Stimulated activated CD8-positive, alpha-beta memory T cell treated with anti-CD3 and anti-CD28 coated beads, Interleukin-15, amount 100 ng/mL, for 48 hours (primary cell): ENCODE measurements around the gene NRG3.

ENCODE experiments used
- DNase-seq, 2 donors: peaks; one replicate each; pipeline ENCODE4 v3.0.0-alpha.2; 2020; ENCODE audit warnings: low read depth in 2 of 2

Gene NRG3

DNA sequence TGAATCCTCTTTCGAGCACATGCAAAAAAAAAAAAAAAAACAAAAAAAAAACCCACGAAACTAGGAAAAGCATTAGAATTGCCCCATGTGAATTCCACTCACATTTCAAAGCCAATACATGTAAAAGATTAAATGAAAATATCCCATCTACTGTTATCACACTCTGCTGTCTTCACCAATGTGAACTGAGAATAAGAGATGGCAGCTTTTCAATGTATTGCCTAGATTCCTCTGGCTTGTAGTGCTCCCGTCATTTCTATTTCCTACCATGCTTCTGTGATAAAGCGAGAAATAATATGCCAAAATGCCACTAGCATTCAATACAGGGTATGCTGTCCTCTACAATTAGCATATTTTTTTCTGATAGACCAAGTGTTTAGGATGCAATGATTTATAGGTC lies 517.0 kb downstream of the NRG3 start:
- no peak for DNase-seq

GRCh38 chr10:82392533-82392932 lies 517.5 kb downstream of the NRG3 start:
- no peak for DNase-seq

- DNase-seq, result no peak
Observed at GRCh38 chr10:82394122-82394521, 519.1 kb downstream of the NRG3 start.

GRCh38 chr10:82394987-82395386 lies 520.0 kb downstream of the NRG3 start:
- no peak for DNase-seq

GRCh38 chr10:82396886-82397285 lies 521.9 kb downstream of the NRG3 start:
- no peak for DNase-seq

DNA sequence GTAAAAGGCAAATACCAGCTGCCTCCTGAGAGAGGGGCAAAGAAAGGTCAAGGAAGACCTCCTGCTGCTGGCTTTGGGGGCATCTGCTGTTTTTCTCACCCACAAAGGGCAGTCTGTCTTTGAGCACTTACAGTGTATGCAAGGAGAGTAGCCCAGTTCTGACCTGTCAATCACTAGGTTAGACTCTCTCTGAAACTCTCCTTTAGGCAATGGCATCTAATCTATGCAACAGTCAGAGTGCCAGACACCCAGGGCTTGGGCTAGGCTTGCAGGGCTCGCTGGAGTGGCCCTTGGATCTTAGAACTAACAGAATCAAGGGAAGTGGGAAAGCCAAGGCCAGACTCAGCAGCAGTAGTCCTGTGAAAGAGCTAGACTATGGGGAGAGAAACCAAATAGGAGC lies 522.9 kb downstream of the NRG3 start:
- DNase-seq, result no peak

- DNase-seq, result no peak
Observed at GRCh38 chr10:82399850-82400249, 524.9 kb downstream of the NRG3 start.

DNA sequence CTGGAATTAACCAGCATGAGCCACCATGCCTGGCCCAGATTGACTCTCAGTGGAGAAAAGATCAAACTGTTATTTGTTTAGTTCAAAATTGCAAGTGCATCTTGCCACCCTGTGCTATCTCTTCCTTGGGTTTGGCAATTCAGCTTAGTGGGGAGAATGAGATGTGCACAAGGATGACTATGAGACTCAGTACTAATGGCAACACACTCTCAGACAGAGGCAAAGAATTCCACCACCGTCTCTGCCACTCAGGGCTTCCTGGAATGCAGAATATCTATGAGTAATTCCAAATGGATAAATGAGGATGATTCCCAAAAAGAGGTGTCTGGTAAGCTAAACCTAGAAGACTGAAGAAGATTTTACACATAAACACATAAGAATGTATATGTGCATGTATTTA lies 525.8 kb downstream of the NRG3 start:
- no peak for DNase-seq

GRCh38 chr10:82402906-82403401 lies 528.0 kb downstream of the NRG3 start:
- DNase-seq, result no peak

DNA sequence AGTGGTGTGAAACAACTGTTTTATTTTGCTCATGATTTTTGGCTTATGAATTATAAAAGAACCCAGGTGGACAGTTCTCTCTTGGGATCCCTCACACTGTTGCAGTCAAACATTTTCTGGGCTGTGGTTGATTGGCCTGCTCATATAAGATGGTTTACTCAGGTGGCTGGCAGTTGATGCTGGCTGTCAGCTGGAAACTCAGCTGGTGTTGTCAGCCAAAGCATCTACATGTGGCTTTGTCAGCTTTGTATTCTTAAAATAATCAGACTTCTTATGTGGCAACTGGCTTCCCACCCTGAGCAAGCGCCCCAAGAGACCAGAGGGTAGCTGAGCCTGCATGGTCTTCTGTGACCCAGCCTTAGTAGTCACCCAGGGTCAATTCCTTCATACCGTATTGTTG lies 534.7 kb downstream of the NRG3 start:
- DNase-seq, result no peak

DNA sequence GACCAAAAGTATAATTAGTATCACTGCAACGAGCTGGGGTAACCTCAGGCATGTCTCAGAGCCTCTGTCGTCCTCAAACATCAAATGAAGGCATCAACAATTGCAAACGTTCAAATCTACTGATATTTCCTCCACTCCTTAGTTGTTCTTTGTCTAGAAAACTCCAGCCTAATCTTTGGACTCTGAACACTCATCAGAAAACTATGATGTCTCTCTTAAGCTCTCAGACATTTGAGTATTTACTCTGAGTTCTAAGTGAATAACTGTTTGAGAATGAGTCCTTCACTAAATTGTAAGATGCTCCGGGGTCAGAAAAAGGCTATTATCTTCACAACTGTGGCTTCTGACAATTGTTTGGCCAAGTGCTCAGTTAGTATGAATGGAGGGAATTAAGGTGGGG lies 536.4 kb downstream of the NRG3 start:
- DNase-seq, result no peak

DNA sequence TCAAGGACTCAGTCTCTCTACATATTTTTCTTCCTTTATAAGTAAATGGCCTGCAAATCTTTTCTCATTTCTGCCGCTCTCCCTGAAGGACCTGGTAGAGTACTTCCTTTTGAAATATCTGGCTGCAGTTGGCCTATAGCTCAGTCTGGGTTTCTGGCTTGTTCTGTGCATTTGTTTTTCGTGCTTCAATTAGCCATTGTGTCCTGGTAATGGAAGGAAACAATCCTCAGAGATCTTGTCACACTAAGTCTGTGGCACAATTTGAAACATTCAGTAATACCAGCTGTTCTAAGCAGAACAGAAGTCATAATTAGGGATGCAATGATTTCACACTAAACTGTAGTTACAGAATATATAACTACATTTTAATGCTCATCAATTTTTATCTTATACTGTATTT lies 545.0 kb downstream of the NRG3 start:
- DNase-seq, result no peak

DNA sequence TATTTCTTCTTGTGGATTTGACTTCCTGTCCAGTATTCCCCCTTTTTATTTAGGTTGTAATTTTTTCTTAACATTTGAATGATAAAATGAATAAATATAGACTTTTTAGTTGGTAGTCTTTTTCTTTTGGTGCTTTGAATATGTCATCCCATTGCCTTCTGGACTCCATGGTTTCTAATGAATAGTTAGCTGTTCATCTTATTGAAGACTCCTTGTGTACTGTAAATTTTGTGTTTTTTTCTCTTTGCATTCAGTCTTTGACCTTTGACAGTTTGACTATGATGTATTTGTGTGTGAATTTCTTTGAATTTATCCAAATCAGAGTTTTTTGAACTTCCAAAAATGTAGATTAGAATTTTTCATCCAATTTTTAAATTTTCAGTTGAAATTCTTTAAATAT lies 554.3 kb downstream of the NRG3 start:
- DNase-seq, result no peak

GRCh38 chr10:82438277-82438676 lies 563.3 kb downstream of the NRG3 start:
- no peak for DNase-seq

- DNase-seq, result no peak
Observed at GRCh38 chr10:82440775-82441174, 565.8 kb downstream of the NRG3 start.

DNA sequence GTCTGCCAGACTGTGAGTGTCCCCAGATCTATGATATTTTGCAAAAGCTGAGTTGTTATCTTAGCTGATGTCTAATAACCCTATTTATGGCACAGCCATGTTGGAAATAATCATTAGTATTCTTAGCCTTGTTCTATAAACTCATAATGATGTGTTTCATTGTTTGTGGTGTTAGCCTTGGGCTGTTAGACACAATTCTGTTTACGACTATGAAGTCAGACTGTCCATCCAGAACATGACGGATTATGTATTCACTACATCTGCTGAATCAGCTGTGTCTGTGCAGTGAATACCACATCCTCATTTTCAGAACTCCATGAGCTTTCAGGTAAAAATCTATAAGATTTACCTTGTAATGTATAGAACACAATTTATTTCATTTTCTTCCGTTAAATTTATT lies 577.1 kb downstream of the NRG3 start:
- no peak for DNase-seq

- no peak for DNase-seq
Observed at GRCh38 chr10:82452676-82453075, 577.7 kb downstream of the NRG3 start.

- no peak for DNase-seq
Observed at GRCh38 chr10:82453678-82454293, 578.8 kb downstream of the NRG3 start.

GRCh38 chr10:82462910-82463551 lies 588.0 kb downstream of the NRG3 start:
- no peak for DNase-seq

GRCh38 chr10:82463614-82464013 lies 588.6 kb downstream of the NRG3 start:
- no peak for DNase-seq

- no peak for DNase-seq
Observed at GRCh38 chr10:82464191-82464818, 589.3 kb downstream of the NRG3 start.

DNA sequence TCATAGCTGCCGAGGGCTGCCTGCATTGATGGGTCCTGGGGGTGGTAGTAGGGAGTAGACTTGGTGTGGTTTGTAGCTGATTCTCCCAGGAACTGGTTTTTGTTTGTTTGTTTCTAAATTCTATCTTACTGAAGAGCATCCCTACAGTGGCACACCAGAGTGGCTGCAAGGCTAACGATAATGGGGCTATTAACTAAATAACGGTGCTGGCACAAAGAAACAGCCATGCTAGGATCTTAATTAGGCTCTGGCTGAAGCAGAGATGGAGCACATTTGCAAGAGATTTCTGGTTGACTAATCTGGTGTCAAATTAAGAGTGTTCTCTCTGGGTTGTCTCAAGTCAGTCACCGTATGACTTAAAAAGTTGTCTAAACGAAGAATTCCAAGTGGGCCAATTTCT lies 590.0 kb downstream of the NRG3 start:
- no peak for DNase-seq

DNA sequence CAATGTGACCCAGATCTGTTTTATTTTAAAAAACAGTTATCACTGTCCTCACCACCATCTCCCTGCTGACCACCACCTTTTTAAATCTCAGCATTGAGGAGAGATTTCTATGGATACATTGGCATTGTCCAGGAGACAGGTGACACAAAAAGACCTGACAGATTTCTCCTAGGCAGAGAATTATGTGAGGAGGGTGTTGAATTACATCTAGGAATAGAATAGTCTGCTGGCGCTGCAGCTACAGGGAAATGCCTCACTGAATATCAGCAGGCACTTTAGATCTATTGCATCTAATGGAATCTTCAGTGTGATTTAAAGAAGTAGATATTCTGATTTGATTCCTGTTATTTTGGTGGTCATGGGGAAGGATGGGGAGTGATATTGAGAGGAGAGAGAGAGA lies 593.5 kb downstream of the NRG3 start:
- no peak for DNase-seq
